GM12891 (cell line): ENCODE results near the gene DHODH. TPM values are rescaled to one million over a fixed set of nuclear protein-coding genes. Genes with fewer than 3 reads are reported as not detected.
A peak's percentile ranks its signal among the peaks of the same experiment; 100 is the strongest.

Experiments used
- DNase-seq: peaks from one replicate; pipeline ENCODE4 v3.0.0; 2011; ENCODE audit warnings: low spot score; ENCODE audit not compliant: insufficient read length
- FAIRE-seq: peaks from 2 replicates; lab custom pipeline; 2011; peaks lifted over from hg19 to GRCh38; lab: Jason Lieb, UNC
- PAX5 ChIP-seq: IDR thresholded peaks from 2 replicates; pipeline ENCODE4 v1.6.1; 2011; ENCODE audit warnings: low read length, moderate library complexity, mild to moderate bottlenecking; ENCODE audit not compliant: insufficient read depth, severe bottlenecking
- POLR2A ChIP-seq: IDR thresholded peaks from 2 replicates; pipeline ENCODE4 v1.6.1; 2011; ENCODE audit warnings: low read depth, low read length, control low read depth
- POLR2AphosphoS5 ChIP-seq: IDR thresholded peaks from 2 replicates; pipeline ENCODE4 v1.6.1; 2011; ENCODE audit warnings: low read depth, low read length, control low read depth
- POU2F2 ChIP-seq: IDR thresholded peaks from 2 replicates; pipeline ENCODE4 v1.6.1; 2011; ENCODE audit warnings: low read depth, mild to moderate bottlenecking, control low read depth, low read length, moderate library complexity
- SPI1 ChIP-seq: IDR thresholded peaks from 2 replicates; pipeline ENCODE4 v1.6.1; 2011; ENCODE audit warnings: low read depth, low read length, control low read depth
- TAF1 ChIP-seq: IDR thresholded peaks from 2 replicates; pipeline ENCODE4 v1.6.1; 2011; ENCODE audit warnings: low read depth, low read length, control low read depth
- polyA plus RNA-seq: library from polyadenylated mRNA; unstranded; fragments of >200 nt; gene quantifications from one replicate; pipeline ENCODE4 v1.2.1, GENCODE V29; 2012; ENCODE audit warnings: low read depth, missing spikeins, inconsistent platforms; ENCODE audit not compliant: missing spikeins

The DHODH gene
- 6.8 TPM for polyA plus RNA-seq

DNA sequence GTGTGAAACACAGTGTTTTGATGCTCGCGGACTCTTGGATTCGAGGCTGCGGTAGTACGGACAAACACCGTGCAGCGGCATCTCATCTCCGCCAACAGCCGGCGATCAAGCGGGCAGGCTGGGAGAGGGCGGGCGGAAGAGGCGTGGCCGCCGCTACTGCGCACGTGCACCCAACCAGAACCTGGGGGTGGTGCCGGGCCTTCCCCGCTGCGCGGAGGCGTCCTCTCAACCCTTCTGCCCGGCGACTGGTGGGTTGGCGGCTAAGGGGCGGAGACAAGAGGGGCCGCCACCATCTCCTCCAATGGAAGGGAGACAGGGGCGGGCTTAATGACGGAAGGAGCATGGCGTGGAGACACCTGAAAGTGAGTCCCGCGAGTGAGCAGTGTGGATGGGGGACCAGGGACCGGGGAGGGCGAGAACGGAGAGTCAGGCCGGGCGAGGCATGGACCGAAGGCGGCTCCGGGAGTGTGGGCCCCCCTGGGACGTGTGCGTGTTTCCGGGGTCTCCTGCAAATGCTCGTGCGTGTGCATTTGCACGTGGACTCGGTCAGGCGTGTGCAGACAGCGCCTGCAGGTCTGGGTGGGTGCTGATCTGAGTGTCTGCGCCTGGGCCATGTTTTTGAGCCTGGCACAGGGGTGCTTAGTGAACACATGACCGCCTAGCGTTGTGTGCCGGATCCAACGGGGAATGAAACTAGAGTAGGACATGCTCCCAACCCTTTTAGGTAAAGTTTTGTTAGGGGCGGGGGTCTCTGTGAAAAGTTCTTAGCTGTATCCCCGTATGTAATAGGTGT, at the start of gene DHODH:
Gene DHODH, plus strand, starts transcription at position 321 of the 793 bp plus-strand sequence. Its CDS starts 21 bp downstream, at position 342.
- DNase-seq (peak; percentile 100), FAIRE-seq (peak; percentile 96)
- TF ChIP-seq POLR2AphosphoS5, result peak; percentile 94
- peak; percentile 95 for TF ChIP-seq POLR2A
- TF ChIP-seq SPI1, result 0 out of 2 replicates have a peak, but pooled peaks have one; percentile 29
- peak; percentile 72; the same call in 1 of the 2 replicates for TF ChIP-seq POU2F2
- peak; percentile 87 for TF ChIP-seq TAF1
- peak; percentile 95 for TF ChIP-seq PAX5

DNA sequence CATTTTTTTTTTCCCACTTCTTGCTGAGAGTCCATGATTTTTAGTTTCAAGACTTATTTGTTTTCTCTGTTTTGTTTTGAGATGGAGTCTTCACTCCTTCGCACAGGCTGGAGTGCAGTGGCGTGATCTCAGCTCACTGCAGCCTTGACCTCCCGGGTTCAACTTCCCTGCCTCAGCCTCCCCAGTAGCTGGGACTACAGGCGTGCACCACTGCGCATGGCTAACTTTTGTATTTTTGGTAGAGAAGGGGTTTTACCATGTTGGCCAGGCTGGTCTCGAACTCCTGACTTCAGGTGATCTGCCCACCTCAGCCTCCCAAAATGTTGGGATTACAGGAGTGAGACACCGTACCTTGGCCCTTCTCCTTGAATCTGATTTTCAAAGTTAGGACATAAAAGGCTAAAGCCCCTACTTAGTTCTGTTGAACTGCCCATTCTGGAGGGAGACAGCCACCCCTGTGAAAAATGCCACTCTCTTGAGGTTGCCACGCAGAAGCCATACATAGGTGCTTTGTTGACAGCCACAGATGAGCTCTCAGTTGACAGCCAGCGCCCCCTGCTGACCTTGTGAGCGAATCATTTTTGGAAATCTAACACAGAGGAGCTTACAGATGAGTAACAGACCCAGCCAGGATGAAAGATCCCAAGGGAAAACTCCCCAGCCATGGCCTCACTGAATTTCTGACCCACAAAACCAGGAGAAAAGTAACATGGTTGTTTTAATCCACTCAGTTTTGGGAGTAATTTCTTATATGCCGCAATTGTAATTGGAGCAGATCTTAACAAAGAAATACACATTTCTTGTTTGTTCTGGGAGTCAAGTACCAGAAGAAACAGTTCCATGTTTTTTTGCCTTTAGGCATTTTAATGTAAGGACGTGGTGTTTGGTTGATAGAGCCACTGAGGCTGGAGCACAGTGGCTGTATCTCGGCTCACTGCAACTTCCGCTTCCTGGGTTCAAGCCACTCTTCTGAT, 47.2 kb upstream of the DHODH start:
- TF ChIP-seq SPI1 (no peak), POLR2A (no peak)
- peak; percentile 33 for DNase-seq
- FAIRE-seq, result peak; percentile 85

DNA sequence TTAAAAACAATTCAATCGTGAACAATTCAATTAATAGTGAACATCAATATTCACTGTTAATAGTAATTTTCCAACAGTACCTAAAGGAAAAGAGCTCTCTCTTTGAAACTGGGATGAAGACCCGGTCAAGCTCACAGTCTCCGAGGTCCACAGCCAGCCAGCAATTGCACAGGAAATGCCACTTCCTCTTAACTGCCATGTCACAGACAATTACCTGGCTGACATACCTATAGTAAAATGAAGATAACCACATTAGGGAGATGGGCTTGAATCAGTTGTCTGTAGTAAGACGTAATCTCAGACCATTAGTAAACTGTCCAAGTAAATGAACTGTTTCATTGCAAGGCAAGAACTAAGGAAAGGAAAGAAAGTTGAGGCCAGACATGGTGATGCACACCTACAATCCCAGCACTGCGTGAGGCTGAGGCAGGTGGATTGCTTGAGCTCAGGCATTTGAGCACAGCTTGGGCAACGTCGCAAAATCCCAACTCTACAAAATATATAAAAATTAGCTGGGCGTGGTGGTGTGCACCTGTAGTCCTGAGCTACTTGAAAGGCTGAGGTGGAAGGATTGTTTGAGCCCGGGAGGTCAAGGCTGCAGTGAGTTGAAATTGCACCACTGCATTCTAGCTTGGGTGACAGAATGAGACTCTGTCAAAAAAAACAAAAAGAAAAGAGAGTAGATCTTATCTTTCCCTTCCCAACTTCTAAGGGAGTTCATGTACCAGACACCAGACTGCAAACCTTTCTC, 45.2 kb upstream of the DHODH start:
- peak; percentile 69 for TF ChIP-seq SPI1
- 0 out of 2 replicates have a peak, but pooled peaks have one; percentile 33 for TF ChIP-seq POU2F2
- TF ChIP-seq POLR2A, result no peak
- DNase-seq (no peak), FAIRE-seq (peak; percentile 16)

DNA sequence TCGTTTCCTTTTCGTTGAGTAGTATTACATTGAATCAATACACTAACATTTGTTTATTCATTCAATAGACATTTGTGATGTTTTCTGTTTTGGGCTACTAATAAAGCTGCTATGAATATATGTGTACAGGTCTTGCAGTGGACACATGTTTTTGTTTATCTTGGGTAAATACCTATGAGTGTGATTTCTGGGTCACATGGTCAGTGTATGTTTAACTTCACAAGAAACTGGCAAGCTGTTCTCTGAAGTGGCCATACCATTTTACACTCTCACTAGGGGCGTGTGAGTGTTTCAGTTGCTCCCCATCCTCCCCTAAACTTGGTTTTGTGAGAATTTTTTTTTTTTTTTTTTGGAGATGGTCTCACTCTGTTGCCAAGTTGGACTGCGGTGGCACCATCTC, 43.3 kb upstream of the DHODH start:
- no peak for FAIRE-seq
- no peak for DNase-seq
- TF ChIP-seq SPI1, result no peak
- TF ChIP-seq PAX5, result no peak
- TF ChIP-seq POLR2A, result no peak
- TF ChIP-seq POU2F2, result no peak

DNA sequence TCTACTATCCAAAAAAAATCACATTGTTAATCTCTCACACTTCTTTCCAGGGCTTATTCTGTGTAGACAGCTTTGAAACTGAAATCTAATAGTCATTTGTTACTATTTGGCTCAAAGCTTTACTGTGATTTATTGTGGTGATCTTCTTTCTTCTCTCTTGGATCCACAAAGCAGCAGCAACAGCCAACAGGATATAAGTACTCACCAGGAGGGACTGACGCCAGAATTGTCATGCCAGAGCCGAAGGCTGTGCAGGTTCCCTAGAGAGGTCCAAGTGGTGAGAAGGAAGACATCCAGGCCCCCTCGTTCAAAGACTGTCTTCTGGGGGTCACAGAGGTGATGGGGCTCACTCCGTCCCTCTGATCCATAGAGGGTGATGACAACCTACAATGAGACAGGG, 41.6 kb upstream of the DHODH start:
- FAIRE-seq, result no peak
- no peak for DNase-seq
- TF ChIP-seq PAX5 (no peak), POLR2AphosphoS5 (no peak), POU2F2 (no peak)

DNA sequence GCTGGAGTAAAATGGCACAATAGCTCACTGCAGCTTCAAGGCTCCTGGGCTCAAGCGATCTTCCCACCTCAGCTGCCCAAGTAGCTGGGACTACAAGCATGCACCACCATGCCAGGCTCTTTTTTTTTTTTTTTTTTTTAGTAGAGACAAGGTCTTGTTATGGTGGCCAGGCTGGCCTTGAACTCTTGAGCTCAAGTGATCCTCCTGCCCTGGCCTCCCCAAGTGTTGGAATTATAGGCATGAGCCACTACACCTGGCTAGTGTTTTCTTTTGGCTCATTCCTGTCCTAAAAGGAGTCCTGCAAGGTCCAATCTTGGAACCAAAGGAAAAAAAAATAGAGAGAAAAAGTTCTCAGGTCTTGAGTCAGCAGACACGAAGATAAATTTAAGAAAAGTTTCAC, 39.2 kb upstream of the DHODH start:
- no peak for FAIRE-seq
- TF ChIP-seq POLR2AphosphoS5, result no peak
- no peak for TF ChIP-seq POU2F2
- TF ChIP-seq POLR2A, result no peak
- TF ChIP-seq TAF1, result no peak
- TF ChIP-seq SPI1, result no peak
- no peak for TF ChIP-seq PAX5
- no peak for DNase-seq

DNA sequence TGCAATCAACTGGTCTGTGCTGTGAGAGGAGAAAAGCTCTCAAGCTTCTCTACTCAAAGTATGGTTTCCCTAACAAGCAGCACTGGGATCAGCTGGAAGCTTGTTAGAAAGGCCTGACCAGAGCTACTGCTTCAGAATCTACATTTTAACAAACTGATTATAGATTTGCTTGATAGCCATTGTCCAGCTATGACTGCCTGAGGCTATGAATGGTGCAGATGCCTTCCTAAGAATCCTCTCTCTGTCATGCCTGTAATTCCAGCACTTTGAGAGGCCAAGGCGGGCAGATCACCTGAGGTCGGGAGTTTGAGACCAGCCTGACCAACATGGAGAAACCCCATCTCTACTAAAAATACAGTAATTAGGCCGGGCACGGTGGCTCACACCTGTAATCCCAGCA, 37.0 kb upstream of the DHODH start:
- TF ChIP-seq PAX5 (no peak), POU2F2 (no peak), POLR2A (no peak), POLR2AphosphoS5 (no peak), TAF1 (no peak), SPI1 (no peak)
- DNase-seq (no peak), FAIRE-seq (no peak)

DNA sequence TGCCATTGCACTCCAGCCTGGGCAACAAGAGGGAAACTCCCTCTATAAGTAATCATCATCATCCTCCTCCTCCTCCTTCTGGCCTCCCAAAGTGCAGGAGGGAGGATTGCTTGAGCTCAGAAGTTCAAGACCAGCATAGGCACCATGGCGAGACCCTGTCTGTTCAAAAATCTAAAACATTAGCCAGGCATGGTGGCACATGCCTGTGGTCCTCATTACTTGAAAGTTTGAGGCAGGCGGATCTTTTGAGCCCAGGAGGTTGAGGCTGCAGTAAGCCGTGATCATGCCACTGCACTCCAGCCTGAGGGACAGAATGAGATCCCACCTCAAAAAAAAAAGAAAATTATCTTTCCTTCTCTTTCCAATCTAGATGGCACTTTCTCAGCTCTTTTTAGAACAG, 36.2 kb upstream of the DHODH start:
- no peak for FAIRE-seq
- no peak for DNase-seq
- TF ChIP-seq POLR2AphosphoS5 (no peak), TAF1 (no peak), PAX5 (no peak), POU2F2 (no peak), POLR2A (no peak), SPI1 (no peak)

DNA sequence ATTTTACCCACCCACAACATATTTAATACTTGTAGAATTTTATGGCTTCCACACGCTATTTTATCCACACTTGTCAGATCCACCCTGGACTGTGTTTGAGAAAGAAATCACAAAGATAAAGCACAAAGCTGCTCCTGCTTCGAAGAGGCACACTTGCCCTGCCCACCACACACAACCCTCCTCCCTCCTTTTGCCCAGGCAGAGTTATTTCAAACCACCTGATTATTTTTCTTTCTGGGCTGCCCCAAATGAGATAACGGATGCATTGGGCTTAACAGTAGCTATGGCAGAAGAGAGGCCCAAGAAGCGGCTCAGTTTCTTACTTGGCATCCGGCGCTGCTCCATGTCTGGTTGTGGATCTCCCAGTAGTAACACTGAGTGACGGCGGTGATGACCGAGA, 35.5 kb upstream of the DHODH start:
- FAIRE-seq (no peak), DNase-seq (no peak)
- TF ChIP-seq POLR2AphosphoS5 (no peak), PAX5 (no peak), SPI1 (no peak), POLR2A (no peak), TAF1 (no peak), POU2F2 (no peak)
